ENCODE measurements around the gene ZBTB32. TPM values are rescaled to one million over a fixed set of nuclear protein-coding genes. Genes with fewer than 3 reads are reported as not detected.
A peak's percentile ranks its signal among the peaks of the same experiment; 100 is the strongest.

ZBTB32 gene
- total RNA-seq, 2 donors from 2014 or later: not detected

- H3K9ac ChIP-seq (ENCODE audit: extremely low read depth, low read length, poor library complexity, severe bottlenecking): no peak overlapping the region
- peaks cover 9% of the 10 kb centered on the region for H3K36me3 ChIP-seq (ENCODE audit: control insufficient read depth, insufficient read depth, low read length)
- Mint-ChIP-seq H3K4me3 (peak overlapping the region; percentile 82), H3K4me1 (peaks cover 7% of the 10 kb centered on the region), H3K36me3 (ENCODE audit: low read depth) (peaks cover 9% of the 10 kb centered on the region), H3K27ac (peak overlapping the region; percentile 100), H3K27me3 (ENCODE audit: insufficient read depth) (no peaks in the 10 kb centered on the region), H3K9me3 (no peaks in the 10 kb centered on the region)
- H3K4me3 ChIP-seq (ENCODE audit: low read length): peak overlapping the region; percentile 98
- no peaks in the 10 kb centered on the region for H3K27me3 ChIP-seq (ENCODE audit: control insufficient read depth, insufficient read depth, low read length, poor library complexity, severe bottlenecking)
- no peak for DNase-seq
- 93% methylated on average over 16 to 19 of the region's 19 CpGs for WGBS, 2 experiments (ENCODE audit: insufficient coverage in 1 of 2, insufficient read length in 1 of 2)
- no peaks in the 10 kb centered on the region for H3K4me1 ChIP-seq (ENCODE audit: control insufficient read depth, insufficient read depth, low read length)
- no peaks in the 10 kb centered on the region for H3K9me3 ChIP-seq (ENCODE audit: control insufficient read depth, low read length)
- TF ChIP-seq, protein P1, sequence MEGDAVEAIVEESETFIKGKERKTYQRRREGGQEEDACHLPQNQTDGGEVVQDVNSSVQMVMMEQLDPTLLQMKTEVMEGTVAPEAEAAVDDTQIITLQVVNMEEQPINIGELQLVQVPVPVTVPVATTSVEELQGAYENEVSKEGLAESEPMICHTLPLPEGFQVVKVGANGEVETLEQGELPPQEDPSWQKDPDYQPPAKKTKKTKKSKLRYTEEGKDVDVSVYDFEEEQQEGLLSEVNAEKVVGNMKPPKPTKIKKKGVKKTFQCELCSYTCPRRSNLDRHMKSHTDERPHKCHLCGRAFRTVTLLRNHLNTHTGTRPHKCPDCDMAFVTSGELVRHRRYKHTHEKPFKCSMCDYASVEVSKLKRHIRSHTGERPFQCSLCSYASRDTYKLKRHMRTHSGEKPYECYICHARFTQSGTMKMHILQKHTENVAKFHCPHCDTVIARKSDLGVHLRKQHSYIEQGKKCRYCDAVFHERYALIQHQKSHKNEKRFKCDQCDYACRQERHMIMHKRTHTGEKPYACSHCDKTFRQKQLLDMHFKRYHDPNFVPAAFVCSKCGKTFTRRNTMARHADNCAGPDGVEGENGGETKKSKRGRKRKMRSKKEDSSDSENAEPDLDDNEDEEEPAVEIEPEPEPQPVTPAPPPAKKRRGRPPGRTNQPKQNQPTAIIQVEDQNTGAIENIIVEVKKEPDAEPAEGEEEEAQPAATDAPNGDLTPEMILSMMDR (conservative IDR thresholded peaks at IDR 0.05): no peak
- no peak overlapping the region for H3K27ac ChIP-seq (ENCODE audit: low read depth, low read length)
Observed at GRCh38 chr19:35743640-35744429, 39.5 kb downstream of the ZBTB32 start.

GRCh38 chr19:35744430-35745327 is 40.3 kb downstream of the ZBTB32 start:
- H3K27ac ChIP-seq (ENCODE audit: low read depth, low read length): peak overlapping the region; percentile 99
- DNase-seq: peak; percentile 98
- H3K4me1 ChIP-seq (ENCODE audit: control insufficient read depth, insufficient read depth, low read length): no peaks in the 10 kb centered on the region
- Mint-ChIP-seq H3K4me1 (peaks cover 10% of the 10 kb centered on the region), H3K27ac (peak overlapping the region; percentile 100), H3K4me3 (peak overlapping the region; percentile 82), H3K36me3 (ENCODE audit: low read depth) (peaks cover 9% of the 10 kb centered on the region), H3K27me3 (ENCODE audit: insufficient read depth) (no peaks in the 10 kb centered on the region), H3K9me3 (no peaks in the 10 kb centered on the region)
- no peaks in the 10 kb centered on the region for H3K27me3 ChIP-seq (ENCODE audit: control insufficient read depth, insufficient read depth, low read length, poor library complexity, severe bottlenecking)
- H3K36me3 ChIP-seq (ENCODE audit: control insufficient read depth, insufficient read depth, low read length): peaks cover 3% of the 10 kb centered on the region
- 6 to 10% methylated on average over 30 to 41 of the region's 41 CpGs for whole genome bisulfite sequencing, 2 experiments (ENCODE audit: insufficient coverage in 1 of 2, insufficient read length in 1 of 2)
- H3K4me3 ChIP-seq (ENCODE audit: low read length): peak overlapping the region; percentile 98
- TF ChIP-seq, protein P1 (conservative IDR thresholded peaks at IDR 0.05): peak; percentile 65
- peak overlapping the region; percentile 99 for H3K9ac ChIP-seq (ENCODE audit: extremely low read depth, low read length, poor library complexity, severe bottlenecking)
- no peaks in the 10 kb centered on the region for H3K9me3 ChIP-seq (ENCODE audit: control insufficient read depth, low read length)

DNA sequence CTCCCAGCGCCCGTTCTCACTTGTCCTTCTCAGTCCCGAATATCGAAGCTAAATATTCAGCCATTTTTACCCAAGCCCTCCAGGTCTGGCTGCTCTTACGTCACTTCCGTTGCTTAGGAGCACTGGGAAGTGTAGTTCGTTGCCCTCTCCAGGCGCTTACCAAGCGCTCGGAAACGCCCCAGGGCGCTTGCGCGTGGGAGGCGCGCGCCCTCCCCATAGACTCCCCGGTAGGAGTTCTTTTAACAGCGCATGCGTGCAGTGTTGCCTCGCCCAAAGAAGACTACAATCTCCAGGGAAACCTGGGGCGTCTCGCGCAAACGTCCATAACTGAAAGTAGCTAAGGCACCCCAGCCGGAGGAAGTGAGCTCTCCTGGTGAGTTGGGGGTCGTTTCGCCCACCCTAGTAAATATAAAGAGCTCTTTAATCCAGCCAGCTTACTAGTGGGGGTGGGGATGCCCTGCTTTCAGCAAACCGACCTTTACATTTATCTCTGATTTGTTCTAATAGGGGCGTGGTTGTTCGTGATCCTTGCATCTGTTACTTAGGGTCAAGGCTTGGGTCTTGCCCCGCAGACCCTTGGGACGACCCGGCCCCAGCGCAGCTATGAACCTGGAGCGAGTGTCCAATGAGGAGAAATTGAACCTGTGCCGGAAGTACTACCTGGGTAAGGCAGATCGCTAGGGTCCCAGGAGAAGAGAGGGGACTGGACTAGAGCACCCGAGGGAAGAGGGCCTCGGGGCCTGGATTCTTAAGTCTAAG is 41.1 kb downstream of the ZBTB32 start, which contains the start of the genes PSENEN and U2AF1L4:
Gene PSENEN, plus strand, starts transcription at position 324 of the 759 bp plus-strand sequence. Its CDS starts 280 bp downstream, at position 604.
Gene U2AF1L4, minus strand, starts transcription at position 91 of the 759 bp plus-strand sequence. Its CDS starts 27 bp downstream, at position 64.
- Histone ChIP-seq H3K9ac (ENCODE audit: extremely low read depth, low read length, poor library complexity, severe bottlenecking) (peak within 1 kb of the TSS; percentile 99), H3K9me3 (ENCODE audit: control insufficient read depth, low read length) (no peaks in the 10 kb centered on the region), H3K27me3 (ENCODE audit: control insufficient read depth, insufficient read depth, low read length, poor library complexity, severe bottlenecking) (no peaks in the 10 kb centered on the region), H3K36me3 (ENCODE audit: control insufficient read depth, insufficient read depth, low read length) (peaks cover 3% of the 10 kb centered on the region), H3K27ac (ENCODE audit: low read depth, low read length) (peak within 1 kb of the TSS; percentile 99), H3K4me3 (ENCODE audit: low read length) (peak within 1 kb of the TSS; percentile 98), H3K4me1 (ENCODE audit: control insufficient read depth, insufficient read depth, low read length) (no peaks in the 10 kb centered on the region)
- H3K4me3 Mint-ChIP-seq: peak within 1 kb of the TSS; percentile 82
- peaks cover 9% of the 10 kb centered on the region for H3K36me3 Mint-ChIP-seq (ENCODE audit: low read depth)
- peaks cover 10% of the 10 kb centered on the region for H3K4me1 Mint-ChIP-seq
- WGBS, 2 experiments (ENCODE audit: insufficient coverage in 1 of 2, insufficient read length in 1 of 2): 1 to 3% methylated on average over 16 to 40 of the region's 40 CpGs
- TF ChIP-seq, protein P1 (conservative IDR thresholded peaks at IDR 0.05): no peak
- H3K9me3 Mint-ChIP-seq: no peaks in the 10 kb centered on the region
- peak; percentile 98 for DNase-seq
- H3K27ac Mint-ChIP-seq: peak within 1 kb of the TSS; percentile 100
- no peaks in the 10 kb centered on the region for H3K27me3 Mint-ChIP-seq (ENCODE audit: insufficient read depth)
